Esophagus squamous epithelium (tissue), 4 donors: ENCODE measurements around the gene PGGT1B.

ENCODE experiments used
- POLR2A ChIP-seq, 4 donors: fragments of 450-650 bp; IDR thresholded peaks; one replicate each; pipeline ENCODE4 v1.6.1; 2017; ENCODE audit warnings: antibody characterized with exemption in 4 of 4, mild to moderate bottlenecking in 4 of 4, moderate library complexity in 3 of 4
- TF ChIP-seq, protein P1 (sequence below), 6 experiments: fragments of 450-650 bp in 4 of 6; fragments of 200-600 bp in 2 of 6; sonication (generic) in 2 of 6; IDR thresholded peaks; one replicate each; pipeline ENCODE4 v1.5.1; 2016 to 2019; ENCODE audit warnings: antibody characterized with exemption in 6 of 6, mild to moderate bottlenecking in 4 of 6, moderate library complexity in 4 of 6

DNA sequence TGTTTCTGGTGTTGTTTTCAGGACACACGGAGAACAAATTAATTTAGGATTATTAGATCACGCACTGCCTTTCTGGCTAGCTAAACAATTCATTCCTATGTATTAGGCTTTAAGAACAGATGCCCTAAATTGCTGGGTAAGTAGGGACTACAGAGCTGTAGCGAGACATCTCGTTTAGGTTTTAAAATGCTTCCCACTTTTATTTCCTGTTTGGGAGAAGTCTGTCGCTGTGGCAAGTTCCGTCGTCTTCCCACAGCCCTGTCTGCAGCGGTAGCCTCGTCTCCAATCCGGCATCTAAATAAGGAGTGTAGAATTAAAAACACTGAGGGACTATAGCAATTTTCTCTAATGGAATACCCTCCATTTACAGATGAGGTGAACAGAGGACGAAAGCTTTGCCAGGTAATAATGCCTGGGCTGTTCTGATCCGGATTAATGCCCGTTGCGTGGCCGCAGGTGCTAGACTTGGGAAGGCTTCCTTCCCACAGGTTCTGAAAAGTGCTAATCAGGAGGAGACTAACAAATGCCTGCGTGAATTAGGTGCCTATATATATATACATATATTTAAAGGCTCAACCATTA, 91.7 kb downstream of the PGGT1B start:
- TF ChIP-seq, protein P1, sequence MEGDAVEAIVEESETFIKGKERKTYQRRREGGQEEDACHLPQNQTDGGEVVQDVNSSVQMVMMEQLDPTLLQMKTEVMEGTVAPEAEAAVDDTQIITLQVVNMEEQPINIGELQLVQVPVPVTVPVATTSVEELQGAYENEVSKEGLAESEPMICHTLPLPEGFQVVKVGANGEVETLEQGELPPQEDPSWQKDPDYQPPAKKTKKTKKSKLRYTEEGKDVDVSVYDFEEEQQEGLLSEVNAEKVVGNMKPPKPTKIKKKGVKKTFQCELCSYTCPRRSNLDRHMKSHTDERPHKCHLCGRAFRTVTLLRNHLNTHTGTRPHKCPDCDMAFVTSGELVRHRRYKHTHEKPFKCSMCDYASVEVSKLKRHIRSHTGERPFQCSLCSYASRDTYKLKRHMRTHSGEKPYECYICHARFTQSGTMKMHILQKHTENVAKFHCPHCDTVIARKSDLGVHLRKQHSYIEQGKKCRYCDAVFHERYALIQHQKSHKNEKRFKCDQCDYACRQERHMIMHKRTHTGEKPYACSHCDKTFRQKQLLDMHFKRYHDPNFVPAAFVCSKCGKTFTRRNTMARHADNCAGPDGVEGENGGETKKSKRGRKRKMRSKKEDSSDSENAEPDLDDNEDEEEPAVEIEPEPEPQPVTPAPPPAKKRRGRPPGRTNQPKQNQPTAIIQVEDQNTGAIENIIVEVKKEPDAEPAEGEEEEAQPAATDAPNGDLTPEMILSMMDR (IDR thresholded peaks at IDR 0.05), result no peak
- no peak for TF ChIP-seq POLR2A (IDR thresholded peaks at IDR 0.05)
